ENCODE data around the gene CALHM1. TPM values are rescaled to one million over a fixed set of nuclear protein-coding genes. Genes with fewer than 3 reads are reported as not detected.

The CALHM1 gene
- total and polyA plus RNA-seq, 2 of the 13 experiments (the other 11 are each of a cell fraction or from before 2014, with no cell fraction given): 0.04 TPM; not detected in 1

DNA sequence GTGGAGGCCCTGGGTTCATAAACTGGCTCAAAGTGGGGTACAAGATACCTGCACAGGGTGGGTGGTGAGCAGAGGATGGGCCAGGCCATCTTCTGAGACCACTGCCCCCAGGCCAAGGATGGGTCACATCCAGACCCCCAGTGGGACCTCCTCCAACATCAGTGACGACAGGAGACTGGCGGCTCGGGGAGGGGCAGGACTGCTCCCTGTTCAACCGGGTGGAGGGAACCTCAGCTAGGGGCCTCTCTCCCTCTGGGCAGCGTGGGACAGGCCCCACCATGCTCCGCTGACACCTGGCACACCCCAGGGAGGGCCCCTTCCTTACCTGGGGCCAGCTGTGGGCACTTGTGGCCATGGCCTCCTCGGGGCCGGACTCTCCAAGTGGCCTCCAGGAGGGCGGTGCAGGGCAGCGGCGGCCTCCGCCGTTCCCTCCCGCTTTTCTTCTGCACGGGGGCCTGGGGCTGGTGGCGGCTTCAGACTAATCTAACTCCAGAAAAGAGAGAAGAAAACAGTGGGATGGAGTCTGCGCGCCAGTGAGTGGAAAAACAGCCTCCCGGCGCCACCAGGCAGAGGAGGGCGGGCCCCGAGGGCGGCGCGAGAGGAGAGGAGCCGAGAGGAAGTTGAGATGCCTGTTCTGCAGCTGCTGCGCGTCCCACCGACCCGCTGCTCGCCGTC, 6.7 kb downstream of the CALHM1 start, which contains the start of gene CALHM2 (continued):
- TF ChIP-seq, protein P1, sequence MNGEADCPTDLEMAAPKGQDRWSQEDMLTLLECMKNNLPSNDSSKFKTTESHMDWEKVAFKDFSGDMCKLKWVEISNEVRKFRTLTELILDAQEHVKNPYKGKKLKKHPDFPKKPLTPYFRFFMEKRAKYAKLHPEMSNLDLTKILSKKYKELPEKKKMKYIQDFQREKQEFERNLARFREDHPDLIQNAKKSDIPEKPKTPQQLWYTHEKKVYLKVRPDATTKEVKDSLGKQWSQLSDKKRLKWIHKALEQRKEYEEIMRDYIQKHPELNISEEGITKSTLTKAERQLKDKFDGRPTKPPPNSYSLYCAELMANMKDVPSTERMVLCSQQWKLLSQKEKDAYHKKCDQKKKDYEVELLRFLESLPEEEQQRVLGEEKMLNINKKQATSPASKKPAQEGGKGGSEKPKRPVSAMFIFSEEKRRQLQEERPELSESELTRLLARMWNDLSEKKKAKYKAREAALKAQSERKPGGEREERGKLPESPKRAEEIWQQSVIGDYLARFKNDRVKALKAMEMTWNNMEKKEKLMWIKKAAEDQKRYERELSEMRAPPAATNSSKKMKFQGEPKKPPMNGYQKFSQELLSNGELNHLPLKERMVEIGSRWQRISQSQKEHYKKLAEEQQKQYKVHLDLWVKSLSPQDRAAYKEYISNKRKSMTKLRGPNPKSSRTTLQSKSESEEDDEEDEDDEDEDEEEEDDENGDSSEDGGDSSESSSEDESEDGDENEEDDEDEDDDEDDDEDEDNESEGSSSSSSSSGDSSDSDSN (CRISPR knock-in tag; IDR thresholded peaks at IDR 0.05): 0 out of 2 replicates have a peak, but pooled peaks have one; percentile 21
- TF ChIP-seq TGIF2 (CRISPR knock-in tag; IDR thresholded peaks at IDR 0.05): no peak
- no peak for TF ChIP-seq KLF12 (CRISPR knock-in tag; IDR thresholded peaks at IDR 0.05; ENCODE audit: borderline replicate concordance)
- no peak for TF ChIP-seq PRMT3 (CRISPR knock-in tag; IDR thresholded peaks at IDR 0.05; ENCODE audit: borderline replicate concordance, low read depth)
- TF ChIP-seq, protein P2, sequence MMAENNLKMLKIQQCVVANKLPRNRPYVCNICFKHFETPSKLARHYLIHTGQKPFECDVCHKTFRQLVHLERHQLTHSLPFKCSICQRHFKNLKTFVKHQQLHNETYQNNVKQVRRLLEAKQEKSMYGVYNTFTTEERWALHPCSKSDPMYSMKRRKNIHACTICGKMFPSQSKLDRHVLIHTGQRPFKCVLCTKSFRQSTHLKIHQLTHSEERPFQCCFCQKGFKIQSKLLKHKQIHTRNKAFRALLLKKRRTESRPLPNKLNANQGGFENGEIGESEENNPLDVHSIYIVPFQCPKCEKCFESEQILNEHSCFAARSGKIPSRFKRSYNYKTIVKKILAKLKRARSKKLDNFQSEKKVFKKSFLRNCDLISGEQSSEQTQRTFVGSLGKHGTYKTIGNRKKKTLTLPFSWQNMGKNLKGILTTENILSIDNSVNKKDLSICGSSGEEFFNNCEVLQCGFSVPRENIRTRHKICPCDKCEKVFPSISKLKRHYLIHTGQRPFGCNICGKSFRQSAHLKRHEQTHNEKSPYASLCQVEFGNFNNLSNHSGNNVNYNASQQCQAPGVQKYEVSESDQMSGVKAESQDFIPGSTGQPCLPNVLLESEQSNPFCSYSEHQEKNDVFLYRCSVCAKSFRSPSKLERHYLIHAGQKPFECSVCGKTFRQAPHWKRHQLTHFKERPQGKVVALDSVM (CRISPR knock-in tag; IDR thresholded peaks at IDR 0.05): peak; percentile 95
- TF ChIP-seq HNF4A (CRISPR knock-in tag; IDR thresholded peaks at IDR 0.05): no peak
- TF ChIP-seq NPAS2 (CRISPR knock-in tag; IDR thresholded peaks at IDR 0.05; ENCODE audit: borderline replicate concordance): no peak
- TF ChIP-seq, protein P3, sequence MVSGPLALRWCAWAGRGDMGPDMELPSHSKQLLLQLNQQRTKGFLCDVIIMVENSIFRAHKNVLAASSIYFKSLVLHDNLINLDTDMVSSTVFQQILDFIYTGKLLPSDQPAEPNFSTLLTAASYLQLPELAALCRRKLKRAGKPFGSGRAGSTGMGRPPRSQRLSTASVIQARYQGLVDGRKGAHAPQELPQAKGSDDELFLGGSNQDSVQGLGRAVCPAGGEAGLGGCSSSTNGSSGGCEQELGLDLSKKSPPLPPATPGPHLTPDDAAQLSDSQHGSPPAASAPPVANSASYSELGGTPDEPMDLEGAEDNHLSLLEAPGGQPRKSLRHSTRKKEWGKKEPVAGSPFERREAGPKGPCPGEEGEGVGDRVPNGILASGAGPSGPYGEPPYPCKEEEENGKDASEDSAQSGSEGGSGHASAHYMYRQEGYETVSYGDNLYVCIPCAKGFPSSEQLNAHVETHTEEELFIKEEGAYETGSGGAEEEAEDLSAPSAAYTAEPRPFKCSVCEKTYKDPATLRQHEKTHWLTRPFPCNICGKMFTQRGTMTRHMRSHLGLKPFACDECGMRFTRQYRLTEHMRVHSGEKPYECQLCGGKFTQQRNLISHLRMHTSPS (CRISPR knock-in tag; IDR thresholded peaks at IDR 0.05; ENCODE audit: low read depth): 0 out of 2 replicates have a peak, but pooled peaks have one; percentile 26
- no peak for TF ChIP-seq ELF4 (CRISPR knock-in tag; IDR thresholded peaks at IDR 0.05; ENCODE audit: borderline replicate concordance)
- no peak for TF ChIP-seq EHMT2 (IDR thresholded peaks at IDR 0.05; ENCODE audit: borderline replicate concordance, low read depth, low read length)
- TF ChIP-seq, protein P4, sequence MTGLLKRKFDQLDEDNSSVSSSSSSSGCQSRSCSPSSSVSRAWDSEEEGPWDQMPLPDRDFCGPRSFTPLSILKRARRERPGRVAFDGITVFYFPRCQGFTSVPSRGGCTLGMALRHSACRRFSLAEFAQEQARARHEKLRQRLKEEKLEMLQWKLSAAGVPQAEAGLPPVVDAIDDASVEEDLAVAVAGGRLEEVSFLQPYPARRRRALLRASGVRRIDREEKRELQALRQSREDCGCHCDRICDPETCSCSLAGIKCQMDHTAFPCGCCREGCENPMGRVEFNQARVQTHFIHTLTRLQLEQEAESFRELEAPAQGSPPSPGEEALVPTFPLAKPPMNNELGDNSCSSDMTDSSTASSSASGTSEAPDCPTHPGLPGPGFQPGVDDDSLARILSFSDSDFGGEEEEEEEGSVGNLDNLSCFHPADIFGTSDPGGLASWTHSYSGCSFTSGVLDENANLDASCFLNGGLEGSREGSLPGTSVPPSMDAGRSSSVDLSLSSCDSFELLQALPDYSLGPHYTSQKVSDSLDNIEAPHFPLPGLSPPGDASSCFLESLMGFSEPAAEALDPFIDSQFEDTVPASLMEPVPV (CRISPR knock-in tag; IDR thresholded peaks at IDR 0.05): no peak
- TF ChIP-seq, protein P5, sequence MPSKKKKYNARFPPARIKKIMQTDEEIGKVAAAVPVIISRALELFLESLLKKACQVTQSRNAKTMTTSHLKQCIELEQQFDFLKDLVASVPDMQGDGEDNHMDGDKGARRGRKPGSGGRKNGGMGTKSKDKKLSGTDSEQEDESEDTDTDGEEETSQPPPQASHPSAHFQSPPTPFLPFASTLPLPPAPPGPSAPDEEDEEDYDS (CRISPR knock-in tag; IDR thresholded peaks at IDR 0.05): no peak
- peak; percentile 32; the same call in 1 of the 2 replicates for TF ChIP-seq ZFX (CRISPR knock-in tag; IDR thresholded peaks at IDR 0.05; ENCODE audit: low read depth)
- TF ChIP-seq PCBP1 (IDR thresholded peaks at IDR 0.05; ENCODE audit: borderline replicate concordance, low read depth, low read length): no peak
- TF ChIP-seq, protein P6, sequence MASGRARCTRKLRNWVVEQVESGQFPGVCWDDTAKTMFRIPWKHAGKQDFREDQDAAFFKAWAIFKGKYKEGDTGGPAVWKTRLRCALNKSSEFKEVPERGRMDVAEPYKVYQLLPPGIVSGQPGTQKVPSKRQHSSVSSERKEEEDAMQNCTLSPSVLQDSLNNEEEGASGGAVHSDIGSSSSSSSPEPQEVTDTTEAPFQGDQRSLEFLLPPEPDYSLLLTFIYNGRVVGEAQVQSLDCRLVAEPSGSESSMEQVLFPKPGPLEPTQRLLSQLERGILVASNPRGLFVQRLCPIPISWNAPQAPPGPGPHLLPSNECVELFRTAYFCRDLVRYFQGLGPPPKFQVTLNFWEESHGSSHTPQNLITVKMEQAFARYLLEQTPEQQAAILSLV (CRISPR knock-in tag; IDR thresholded peaks at IDR 0.05; ENCODE audit: borderline replicate concordance): no peak
- TF ChIP-seq HNRNPLL (IDR thresholded peaks at IDR 0.05; ENCODE audit: low read depth, low read length, poor library complexity, severe bottlenecking): peak; percentile 23
- TF ChIP-seq, protein P7, sequence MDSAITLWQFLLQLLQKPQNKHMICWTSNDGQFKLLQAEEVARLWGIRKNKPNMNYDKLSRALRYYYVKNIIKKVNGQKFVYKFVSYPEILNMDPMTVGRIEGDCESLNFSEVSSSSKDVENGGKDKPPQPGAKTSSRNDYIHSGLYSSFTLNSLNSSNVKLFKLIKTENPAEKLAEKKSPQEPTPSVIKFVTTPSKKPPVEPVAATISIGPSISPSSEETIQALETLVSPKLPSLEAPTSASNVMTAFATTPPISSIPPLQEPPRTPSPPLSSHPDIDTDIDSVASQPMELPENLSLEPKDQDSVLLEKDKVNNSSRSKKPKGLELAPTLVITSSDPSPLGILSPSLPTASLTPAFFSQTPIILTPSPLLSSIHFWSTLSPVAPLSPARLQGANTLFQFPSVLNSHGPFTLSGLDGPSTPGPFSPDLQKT (CRISPR knock-in tag; IDR thresholded peaks at IDR 0.05; ENCODE audit: borderline replicate concordance): no peak

All from HepG2 (cell line).